BLaER1 (cell line): ENCODE measurements around the gene VPS37C.
"Not testable (repeated sequence)": the region's sequence is repeated elsewhere in the genome, so short reads cannot be mapped to it uniquely, and the experiment has no call there.

Experiments used
- H3K27ac ChIP-seq: shearing (Covaris generic); formaldehyde crosslinking; 2 replicates; pipeline ENCODE4 v1.8.1; 2022
- H3K27me3 ChIP-seq: shearing (Covaris generic); formaldehyde crosslinking; 2 replicates; pipeline ENCODE4 v1.8.1; 2022
- H3K36me3 ChIP-seq: shearing (Covaris generic); formaldehyde crosslinking; 2 replicates; pipeline ENCODE4 v1.8.1; 2022
- H3K4me1 ChIP-seq: shearing (Covaris generic); formaldehyde crosslinking; 2 replicates; pipeline ENCODE4 v1.8.1; 2022
- H3K4me2 ChIP-seq: shearing (Covaris generic); formaldehyde crosslinking; 2 replicates; pipeline ENCODE4 v1.8.1; 2022
- H3K4me3 ChIP-seq: shearing (Covaris generic); formaldehyde crosslinking; 2 replicates; pipeline ENCODE4 v1.8.1; 2022
- H3K9ac ChIP-seq: shearing (Covaris generic); formaldehyde crosslinking; 2 replicates; pipeline ENCODE4 v1.8.1; 2022
- H3K9me3 ChIP-seq: shearing (Covaris generic); formaldehyde crosslinking; 2 replicates; pipeline ENCODE4 v1.8.1; 2022
- H4K20me1 ChIP-seq: shearing (Covaris generic); formaldehyde crosslinking; 2 replicates; pipeline ENCODE4 v1.8.1; 2022
- Cebpa-rat ChIP-seq: shearing (Covaris generic); IDR thresholded peaks from 2 replicates; pipeline ENCODE4 v1.8.1; 2022

VPS37C gene

DNA sequence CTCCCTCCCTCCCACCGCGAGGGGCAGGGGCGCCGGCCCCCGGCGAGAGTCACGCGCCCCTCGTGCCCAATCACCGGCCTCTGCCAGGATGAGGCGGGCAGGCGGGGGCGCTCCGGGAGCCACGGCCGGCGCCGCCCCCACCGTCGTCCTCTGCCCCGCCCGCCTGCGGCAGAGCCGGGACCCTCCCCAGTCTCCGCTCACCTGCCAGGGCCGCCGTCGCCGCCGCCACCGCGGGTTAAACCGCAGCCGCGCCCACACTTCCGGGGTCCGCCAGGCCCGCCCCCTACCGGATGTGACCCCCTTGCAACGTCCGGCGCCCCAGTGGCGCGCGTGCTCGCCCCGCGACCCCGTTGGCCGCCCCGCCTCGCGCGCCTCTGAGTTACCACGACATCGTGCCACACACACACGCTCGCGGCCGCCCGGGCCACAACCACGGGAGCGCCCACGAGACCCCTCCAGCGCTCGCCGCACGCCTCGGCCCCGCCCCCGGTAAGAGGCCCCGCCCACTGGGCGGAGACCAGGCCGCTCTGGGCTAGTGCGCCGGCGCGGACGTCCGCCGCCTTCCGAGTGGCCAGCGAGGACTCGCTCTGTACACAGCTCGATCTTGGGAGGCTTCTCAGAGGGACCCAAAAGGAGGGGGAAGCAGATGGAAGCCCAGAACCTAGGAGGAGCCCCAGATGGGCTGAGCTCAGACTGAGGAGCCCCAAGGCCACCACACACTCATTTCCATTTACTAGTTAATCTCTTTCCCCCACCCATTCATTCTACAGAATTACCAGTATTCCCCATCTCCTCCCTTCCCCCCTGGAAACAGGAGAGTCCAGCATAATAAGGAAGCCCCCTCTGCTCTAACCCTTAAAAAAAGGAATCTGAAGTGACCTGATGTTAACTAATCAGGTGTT is at the start of gene VPS37C:
Gene VPS37C, minus strand, starts transcription at position 237 of the 902 bp plus-strand sequence. CDS start 22,597 bp downstream, outside the sequence.
- peaks cover 9% of the 10 kb centered on the region; the same call in 1 of the 2 replicates for H4K20me1 ChIP-seq
- no peaks in the 10 kb centered on the region; the same call in 1 of the 2 replicates for H3K9me3 ChIP-seq
- no peak for TF ChIP-seq Cebpa-rat
- H3K4me2 ChIP-seq = peak within 1 kb of the TSS; percentile 87
- H3K9ac ChIP-seq = peak within 1 kb of the TSS; percentile 83
- no peaks in the 10 kb centered on the region for H3K36me3 ChIP-seq
- H3K4me3 ChIP-seq = peak within 1 kb of the TSS; percentile 76
- H3K27ac ChIP-seq = peak within 1 kb of the TSS; percentile 94
- H3K27me3 ChIP-seq = no peaks in the 10 kb centered on the region
- H3K4me1 ChIP-seq = peaks cover 21% of the 10 kb centered on the region

DNA sequence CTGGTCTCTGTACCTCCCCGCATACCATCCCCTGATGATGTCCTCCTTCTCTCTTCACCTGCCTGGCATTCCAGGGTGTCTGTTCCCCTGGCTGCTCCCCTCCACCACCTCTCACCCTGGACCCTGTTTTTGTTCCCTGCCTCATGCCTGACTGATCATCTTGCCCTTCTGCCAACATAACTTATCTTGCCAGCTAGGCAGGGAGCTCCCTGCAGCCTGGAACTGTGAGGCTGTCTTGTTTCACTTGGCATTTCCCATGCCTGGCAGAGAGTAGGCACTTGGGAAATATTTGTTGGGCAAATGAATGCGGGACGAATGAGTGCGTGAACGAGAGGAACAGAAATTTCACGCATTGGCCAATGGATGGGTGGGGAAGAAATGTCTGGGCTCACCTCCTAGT is 49.4 kb upstream of the VPS37C start:
- not testable (repeated sequence) for H3K9ac ChIP-seq, H3K4me2 ChIP-seq, H4K20me1 ChIP-seq, H3K27ac ChIP-seq, H3K4me3 ChIP-seq, H3K27me3 ChIP-seq, H3K9me3 ChIP-seq, H3K36me3 ChIP-seq, H3K4me1 ChIP-seq

GRCh38 chr11:61207636-61208310 is 46.5 kb upstream of the VPS37C start:
- not testable (repeated sequence) for H3K9ac ChIP-seq, H3K27ac ChIP-seq, H3K4me2 ChIP-seq, H3K9me3 ChIP-seq, H3K27me3 ChIP-seq, H3K36me3 ChIP-seq, H3K4me1 ChIP-seq, H3K4me3 ChIP-seq, H4K20me1 ChIP-seq

- H3K4me2 ChIP-seq = not testable (repeated sequence)
These were observed 43.4 kb upstream of the VPS37C start for GRCh38 chr11:61204502-61205059.

GRCh38 chr11:61203873-61204272 is 42.6 kb upstream of the VPS37C start:
- peaks cover 21% of the 10 kb centered on the region for H3K4me1 ChIP-seq
- not testable (repeated sequence) for H3K36me3 ChIP-seq, H3K4me2 ChIP-seq, H3K27me3 ChIP-seq, H4K20me1 ChIP-seq, H3K9ac ChIP-seq, H3K9me3 ChIP-seq, H3K27ac ChIP-seq, H3K4me3 ChIP-seq

More at GRCh38 chr11:61204502-61205059, 43.4 kb upstream of the VPS37C start:
- H3K36me3 ChIP-seq, H4K20me1 ChIP-seq, H3K27me3 ChIP-seq, H3K4me3 ChIP-seq, H3K27ac ChIP-seq, H3K9me3 ChIP-seq, H3K9ac ChIP-seq: not testable (repeated sequence)
- peaks cover 21% of the 10 kb centered on the region for H3K4me1 ChIP-seq

DNA sequence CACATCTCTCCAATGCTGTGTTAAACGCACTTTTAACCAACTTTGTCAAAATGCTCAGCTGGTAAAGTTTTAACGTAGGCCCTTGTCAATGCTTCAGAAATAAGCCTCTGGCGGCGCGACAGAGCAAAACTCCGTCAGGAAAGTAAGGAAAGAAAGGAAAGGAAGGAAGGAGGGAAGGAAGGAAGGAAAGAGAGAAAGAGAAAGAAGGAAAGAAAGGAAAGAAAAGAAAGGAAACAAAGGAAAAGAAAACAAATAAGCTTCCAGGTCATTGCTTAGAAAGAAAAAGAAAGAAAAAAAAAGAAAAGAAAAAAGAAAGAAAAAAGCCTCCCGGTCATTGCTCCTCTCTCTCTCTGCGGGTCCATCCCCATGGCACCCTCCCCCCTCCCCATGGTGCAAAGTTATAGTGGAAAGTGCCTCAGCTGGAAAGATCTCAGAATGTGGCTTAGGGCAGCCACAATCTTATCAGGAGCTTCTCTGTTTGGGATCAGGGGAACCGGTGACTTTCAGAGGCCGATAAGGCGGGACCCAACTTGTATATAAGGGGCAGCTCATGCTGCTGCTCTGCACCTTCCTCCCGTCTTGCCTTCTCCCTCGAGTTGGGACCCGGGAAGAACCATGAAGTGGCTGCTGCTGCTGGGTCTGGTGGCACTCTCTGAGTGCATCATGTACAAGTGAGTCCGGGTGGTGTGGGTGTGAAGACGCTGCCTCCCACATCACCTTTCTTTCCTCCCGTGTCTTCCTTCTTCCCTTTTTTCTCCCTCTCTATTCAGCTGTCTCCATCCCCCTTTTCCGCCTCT is 41.9 kb upstream of the VPS37C start, which contains the start of gene PGA3:
Gene PGA3, plus strand, starts transcription at position 566 of the 797 bp plus-strand sequence. Its CDS starts 50 bp downstream, at position 616.
- H3K4me2 ChIP-seq = peak within 1 kb of the TSS; percentile 18; the same call in 1 of the 2 replicates
- H3K36me3 ChIP-seq, H3K27me3 ChIP-seq, H3K27ac ChIP-seq, H3K4me3 ChIP-seq, H4K20me1 ChIP-seq, H3K9ac ChIP-seq: not testable (repeated sequence)
- peaks cover 14% of the 10 kb centered on the region for H3K9me3 ChIP-seq
- H3K4me1 ChIP-seq = peaks cover 21% of the 10 kb centered on the region

- no peak for TF ChIP-seq Cebpa-rat
- H3K27ac ChIP-seq = no peak overlapping the region
- peaks cover 15% of the 10 kb centered on the region for H3K9me3 ChIP-seq
- H3K36me3 ChIP-seq = no peaks in the 10 kb centered on the region
- peaks cover 21% of the 10 kb centered on the region for H3K4me1 ChIP-seq
- no peak overlapping the region for H3K4me3 ChIP-seq
- H3K27me3 ChIP-seq = no peaks in the 10 kb centered on the region
- H3K9ac ChIP-seq = no peak overlapping the region
- no peaks in the 10 kb centered on the region for H4K20me1 ChIP-seq
- peak overlapping the region; percentile 49 for H3K4me2 ChIP-seq
These were observed 40.2 kb upstream of the VPS37C start for GRCh38 chr11:61201476-61201875.

DNA sequence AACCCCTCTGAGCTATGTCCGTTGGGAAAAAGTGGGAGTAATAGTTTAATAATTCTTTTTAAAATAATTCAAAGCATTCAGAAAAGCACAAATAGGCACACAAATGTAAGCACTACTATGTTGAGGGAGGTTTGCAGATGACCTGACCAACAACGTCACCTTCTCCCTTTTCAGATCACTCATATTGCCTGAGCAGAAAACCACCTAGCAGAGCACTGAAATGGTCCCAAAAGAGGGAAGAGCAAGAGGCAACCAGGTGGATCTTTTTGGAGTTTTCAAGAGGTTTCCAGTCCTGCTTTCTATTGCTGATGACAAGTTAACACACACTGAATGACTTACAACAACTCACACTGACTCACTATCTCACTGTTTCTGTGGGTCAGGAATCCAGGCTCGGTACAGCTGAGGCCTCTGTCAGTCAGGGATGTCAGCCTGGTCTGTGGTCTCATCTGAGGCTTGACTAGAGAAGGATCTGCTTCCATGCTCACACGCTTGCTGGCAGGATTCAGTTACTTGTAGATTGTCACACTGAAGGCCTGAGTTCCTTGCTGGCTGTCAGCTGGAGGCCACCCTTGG is 37.8 kb upstream of the VPS37C start:
- TF ChIP-seq Cebpa-rat = no peak
- H4K20me1 ChIP-seq = no peaks in the 10 kb centered on the region
- H3K4me2 ChIP-seq = no peak overlapping the region
- peaks cover 32% of the 10 kb centered on the region for H3K4me1 ChIP-seq
- H3K9ac ChIP-seq = no peak overlapping the region
- H3K27ac ChIP-seq = no peak overlapping the region
- no peaks in the 10 kb centered on the region for H3K36me3 ChIP-seq
- H3K4me3 ChIP-seq = no peak overlapping the region
- no peaks in the 10 kb centered on the region for H3K27me3 ChIP-seq
- peaks cover 15% of the 10 kb centered on the region for H3K9me3 ChIP-seq

DNA sequence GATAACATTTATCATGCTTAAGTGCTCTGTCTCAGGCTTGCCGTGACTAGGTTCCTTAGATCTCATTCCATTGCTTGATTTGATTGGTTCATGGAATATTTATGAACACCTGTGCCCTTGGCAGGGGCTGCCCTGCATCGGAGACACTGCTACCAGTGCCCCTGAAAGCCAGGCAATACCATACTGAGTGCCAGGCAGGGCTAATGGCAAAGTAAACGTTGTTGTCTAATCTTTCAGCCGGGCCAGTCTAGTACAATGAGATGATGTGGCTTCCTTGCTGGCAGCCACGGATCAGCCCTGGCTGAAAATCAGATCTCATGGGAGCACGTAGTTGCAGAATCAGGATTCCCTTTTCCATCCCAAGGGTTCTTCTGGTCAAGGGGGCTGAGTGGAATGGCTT is 37.1 kb upstream of the VPS37C start:
- no peak for TF ChIP-seq Cebpa-rat
- Histone ChIP-seq H4K20me1 (no peaks in the 10 kb centered on the region), H3K4me3 (no peak overlapping the region), H3K9ac (no peak overlapping the region), H3K4me1 (peaks cover 32% of the 10 kb centered on the region), H3K36me3 (no peaks in the 10 kb centered on the region), H3K4me2 (no peak overlapping the region), H3K27me3 (no peaks in the 10 kb centered on the region), H3K9me3 (peaks cover 15% of the 10 kb centered on the region), H3K27ac (no peak overlapping the region)
